NB4 (cell line): ENCODE measurements around the gene NAALADL2.
"Not testable (repeated sequence)": the region's sequence is repeated elsewhere in the genome, so short reads cannot be mapped to it uniquely, and the experiment has no call there.

ENCODE experiments used
- DNase-seq: peaks from one replicate; pipeline ENCODE4 v3.0.0; 2010; ENCODE audit warnings: low read depth
- H3K4me3 ChIP-seq: one replicate; pipeline ENCODE4 v1.5.1; 2011; ENCODE audit warnings: mild to moderate bottlenecking, low read depth, low read length, moderate library complexity
- MAX ChIP-seq: IDR thresholded peaks from 2 replicates; pipeline ENCODE4 v1.6.1; 2011; ENCODE audit warnings: low read depth, low read length
- MYC ChIP-seq: IDR thresholded peaks from 2 replicates; pipeline ENCODE4 v1.6.1; 2011; ENCODE audit warnings: low read depth, low read length
- POLR2A ChIP-seq: IDR thresholded peaks from 2 replicates; pipeline ENCODE4 v1.6.1; 2011; ENCODE audit warnings: mild to moderate bottlenecking; ENCODE audit not compliant: insufficient read length; ENCODE audit errors: extremely low read depth
- TF ChIP-seq, protein P1 (sequence below): IDR thresholded peaks from one replicate; pipeline ENCODE4 v1.5.1; 2012; ENCODE audit warnings: low read depth, low read length

The NAALADL2 gene

DNA sequence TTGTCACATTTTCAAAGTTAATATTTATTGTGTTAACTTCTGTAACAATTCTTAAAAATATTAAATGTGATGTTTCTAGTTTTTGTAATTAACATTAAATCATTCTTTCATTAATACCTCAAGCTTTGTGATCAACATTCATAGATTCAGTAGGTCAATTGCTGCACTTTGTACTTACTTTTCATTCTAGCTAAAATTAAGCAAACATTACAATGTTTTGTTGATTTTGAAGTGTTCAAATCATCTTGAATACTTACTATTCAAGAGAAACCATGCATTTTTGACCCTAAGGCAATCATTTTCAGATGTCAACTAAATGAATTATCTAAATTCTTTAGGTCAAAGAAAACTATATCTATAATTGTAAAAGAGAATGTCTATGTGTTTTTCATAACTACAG, 933.1 kb downstream of the NAALADL2 start:
- DNase-seq, result no peak
- no peak overlapping the region for H3K4me3 ChIP-seq
- TF ChIP-seq POLR2A (no peak), MAX (no peak), MYC (no peak)
- TF ChIP-seq, protein P1, sequence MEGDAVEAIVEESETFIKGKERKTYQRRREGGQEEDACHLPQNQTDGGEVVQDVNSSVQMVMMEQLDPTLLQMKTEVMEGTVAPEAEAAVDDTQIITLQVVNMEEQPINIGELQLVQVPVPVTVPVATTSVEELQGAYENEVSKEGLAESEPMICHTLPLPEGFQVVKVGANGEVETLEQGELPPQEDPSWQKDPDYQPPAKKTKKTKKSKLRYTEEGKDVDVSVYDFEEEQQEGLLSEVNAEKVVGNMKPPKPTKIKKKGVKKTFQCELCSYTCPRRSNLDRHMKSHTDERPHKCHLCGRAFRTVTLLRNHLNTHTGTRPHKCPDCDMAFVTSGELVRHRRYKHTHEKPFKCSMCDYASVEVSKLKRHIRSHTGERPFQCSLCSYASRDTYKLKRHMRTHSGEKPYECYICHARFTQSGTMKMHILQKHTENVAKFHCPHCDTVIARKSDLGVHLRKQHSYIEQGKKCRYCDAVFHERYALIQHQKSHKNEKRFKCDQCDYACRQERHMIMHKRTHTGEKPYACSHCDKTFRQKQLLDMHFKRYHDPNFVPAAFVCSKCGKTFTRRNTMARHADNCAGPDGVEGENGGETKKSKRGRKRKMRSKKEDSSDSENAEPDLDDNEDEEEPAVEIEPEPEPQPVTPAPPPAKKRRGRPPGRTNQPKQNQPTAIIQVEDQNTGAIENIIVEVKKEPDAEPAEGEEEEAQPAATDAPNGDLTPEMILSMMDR, result no peak

DNA sequence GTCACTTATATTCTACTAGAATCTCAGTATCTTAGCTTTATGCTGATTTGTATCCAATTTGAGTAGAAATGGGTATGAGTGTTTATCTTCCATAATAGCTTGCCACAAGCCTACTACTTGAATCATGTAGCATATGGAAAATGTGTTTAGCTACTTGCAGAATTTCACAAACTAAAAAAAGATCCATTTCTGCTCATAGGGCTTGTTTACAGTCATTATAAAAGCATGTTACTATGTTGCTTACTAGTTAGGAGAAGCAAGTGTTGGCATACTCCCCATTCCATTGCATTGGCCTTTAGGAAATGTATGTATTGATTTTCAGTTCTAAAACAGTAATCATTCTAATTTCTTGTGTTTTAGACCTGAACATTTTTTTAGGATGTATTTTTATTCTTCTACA, 939.2 kb downstream of the NAALADL2 start:
- no peak for DNase-seq
- TF ChIP-seq, protein P1, result no peak
- TF ChIP-seq MAX (no peak), POLR2A (no peak)
- H3K4me3 ChIP-seq, result no peak overlapping the region

DNA sequence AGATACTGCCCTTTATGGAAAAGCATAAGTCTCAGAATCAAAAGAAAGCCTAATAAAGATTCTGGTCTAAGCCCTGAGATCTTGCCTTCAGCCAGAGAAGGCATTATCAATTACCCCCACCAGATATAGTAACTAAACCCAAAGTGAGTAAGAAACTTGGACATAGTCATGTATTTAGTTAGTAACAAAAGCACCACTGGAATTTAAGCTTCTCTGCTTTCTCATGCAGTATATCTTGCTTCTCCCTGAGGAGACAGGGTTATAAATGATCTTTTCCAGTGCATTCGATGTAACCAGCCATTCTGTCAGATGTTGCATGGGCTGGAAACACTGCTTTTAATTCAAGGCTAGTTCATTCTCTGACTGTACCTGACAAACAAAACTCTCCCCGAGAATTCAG, 946.7 kb downstream of the NAALADL2 start:
- no peak overlapping the region for H3K4me3 ChIP-seq
- no peak for TF ChIP-seq MYC
- TF ChIP-seq, protein P1, result no peak
- no peak for DNase-seq

DNA sequence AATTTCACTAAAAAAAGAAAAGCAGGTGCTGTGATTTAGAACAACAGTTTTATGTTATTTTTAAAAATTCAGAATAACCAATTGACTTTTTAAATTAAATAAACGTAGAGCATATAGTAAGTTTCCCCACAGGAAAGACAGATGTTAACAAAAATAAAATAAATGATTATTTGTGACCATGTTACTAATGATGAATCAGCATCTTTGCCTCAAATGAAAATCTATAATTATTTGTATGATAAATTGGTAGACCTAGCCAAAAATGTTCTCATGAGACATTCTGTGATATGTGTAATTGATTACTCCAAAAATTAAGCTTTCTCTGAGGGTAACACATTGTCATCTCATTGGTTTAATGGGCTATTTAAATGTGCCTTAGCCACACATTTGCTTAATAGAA, 948.0 kb downstream of the NAALADL2 start:
- DNase-seq, result no peak
- no peak overlapping the region for H3K4me3 ChIP-seq
- TF ChIP-seq MYC (no peak), POLR2A (no peak), MAX (no peak)
- TF ChIP-seq, protein P1, result no peak

DNA sequence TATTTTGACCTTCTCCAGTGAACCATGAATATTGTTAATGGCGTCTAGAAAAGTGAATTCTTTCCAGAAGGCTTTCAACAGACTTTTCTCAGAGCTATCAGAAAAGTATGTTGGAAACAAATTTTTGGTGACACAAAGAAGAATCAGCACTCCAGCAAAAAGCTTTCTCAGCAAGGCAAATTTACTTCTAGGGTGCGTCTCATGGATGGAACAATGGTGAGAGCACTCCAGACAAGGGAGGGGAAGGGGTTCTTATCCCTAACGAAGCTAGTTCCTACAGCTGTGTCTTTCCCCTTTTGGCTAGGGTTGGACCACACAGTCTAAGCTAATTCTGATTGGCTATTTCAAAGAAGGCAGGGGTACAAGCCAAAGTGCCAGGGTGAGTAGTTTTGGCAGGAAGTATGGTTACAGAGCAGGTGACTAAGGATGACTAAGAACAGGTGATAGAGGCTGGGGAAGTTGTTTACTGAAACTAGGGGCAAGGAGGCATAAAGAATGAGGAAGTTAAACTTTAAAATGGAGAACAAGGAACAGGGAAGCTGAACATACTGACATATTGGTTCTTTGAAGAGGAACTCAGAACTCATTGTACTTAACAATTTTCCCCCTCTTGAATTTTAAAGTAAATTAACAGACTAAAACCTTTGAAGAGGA, 959.8 kb downstream of the NAALADL2 start:
- no peak overlapping the region for H3K4me3 ChIP-seq
- TF ChIP-seq POLR2A (no peak), MAX (no peak), MYC (no peak)
- TF ChIP-seq, protein P1, result no peak
- peak; percentile 7 for DNase-seq

DNA sequence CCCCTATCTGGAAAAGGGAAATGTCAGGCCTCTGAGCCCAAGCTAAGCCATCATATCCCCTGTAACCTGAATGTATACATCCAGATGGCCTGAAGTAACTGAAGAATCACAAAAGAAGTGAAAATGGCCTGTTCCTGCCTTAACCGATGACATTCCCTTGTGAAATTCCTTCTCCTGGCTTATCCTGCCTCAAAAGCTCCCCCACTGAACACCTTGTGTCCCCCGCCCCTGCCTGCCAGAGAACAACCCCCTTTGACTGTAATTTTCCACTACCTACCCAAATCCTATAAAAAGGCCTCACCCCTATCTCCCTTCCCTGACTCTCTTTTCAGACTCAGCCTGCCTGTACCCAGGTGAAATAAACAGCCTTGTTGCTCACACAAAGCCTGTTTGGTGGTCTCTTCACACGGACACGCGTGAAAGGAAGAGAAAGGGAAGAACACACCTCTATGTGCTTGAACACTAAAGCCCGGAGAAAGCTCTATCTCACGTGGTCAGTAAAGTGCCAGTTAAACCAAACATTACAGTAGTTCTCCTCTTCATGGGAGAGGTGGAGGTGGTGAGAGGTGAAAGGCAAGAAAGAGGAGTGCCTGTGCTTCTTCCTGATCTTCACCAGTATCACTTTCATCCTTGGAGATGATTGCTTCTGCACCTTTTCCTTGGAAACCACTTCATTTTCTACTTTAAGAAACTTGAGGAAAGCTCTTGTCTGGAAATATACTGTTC, 963.8 kb downstream of the NAALADL2 start:
- DNase-seq, H3K4me3 ChIP-seq: not testable (repeated sequence)

DNA sequence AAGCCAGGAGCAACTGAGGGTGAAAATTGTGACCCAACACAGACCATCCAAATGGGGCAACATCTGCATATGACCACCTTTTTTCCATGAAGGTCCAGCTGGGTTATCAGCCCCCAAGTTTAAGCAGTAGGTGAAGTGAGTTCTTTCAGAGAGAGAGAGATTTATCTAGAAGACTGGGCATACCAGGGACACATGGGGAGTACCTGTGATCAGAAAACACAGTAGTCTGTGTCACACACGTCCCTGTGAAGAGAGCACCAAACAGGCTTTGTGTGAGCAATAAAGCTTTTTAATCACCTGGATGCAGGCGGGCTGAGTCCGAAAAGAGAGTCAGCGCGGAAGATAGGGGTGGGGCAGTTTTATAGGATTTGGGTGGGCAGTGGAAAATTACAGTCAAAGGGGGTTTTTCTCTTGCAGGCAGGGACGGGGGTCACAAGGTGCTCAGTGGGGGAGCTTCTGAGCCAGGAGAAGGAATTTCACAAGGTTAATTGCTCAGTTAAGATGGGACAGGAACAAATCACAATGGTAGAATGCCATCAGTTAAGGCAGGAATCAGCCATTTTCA, 966.0 kb downstream of the NAALADL2 start:
- H3K4me3 ChIP-seq, DNase-seq: not testable (repeated sequence)
